Loucy (cell line): Measurements from ENCODE around the gene ASIC2.

Experiments used
- EZH2phosphoT487 ChIP-seq: fragments of 200-600 bp; IDR thresholded peaks from 2 replicates; pipeline ENCODE4 v1.6.1; 2018; ENCODE audit warnings: antibody characterized with exemption, mild to moderate bottlenecking, moderate library complexity, borderline replicate concordance
- TF ChIP-seq, protein P1 (sequence below): fragments of 200-600 bp; sonication (generic); conservative IDR thresholded peaks from 2 replicates; pipeline ENCODE4 v1.5.1; 2014; ENCODE audit warnings: mild to moderate bottlenecking, antibody characterized with exemption, low read length

DNA sequence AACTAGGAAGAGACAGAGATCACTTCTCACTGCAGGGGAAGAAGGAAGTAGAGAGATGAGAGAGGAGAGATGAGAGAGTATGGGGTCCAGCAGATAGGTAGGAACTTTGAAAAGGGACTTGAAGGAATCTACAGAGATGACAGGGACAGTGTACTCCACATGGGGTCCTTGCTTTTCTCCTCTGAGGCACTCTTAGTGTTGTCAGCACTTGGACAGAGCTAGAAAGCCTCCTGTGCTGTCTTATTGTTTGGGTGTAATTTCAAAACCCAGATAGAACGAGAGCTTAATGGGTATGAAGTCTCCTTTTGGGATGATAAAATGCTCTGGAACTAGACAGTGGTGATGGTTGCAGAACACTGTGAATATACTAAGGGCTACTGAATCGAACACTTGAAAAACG, 65.2 kb downstream of the ASIC2 start:
- TF ChIP-seq, protein P1, sequence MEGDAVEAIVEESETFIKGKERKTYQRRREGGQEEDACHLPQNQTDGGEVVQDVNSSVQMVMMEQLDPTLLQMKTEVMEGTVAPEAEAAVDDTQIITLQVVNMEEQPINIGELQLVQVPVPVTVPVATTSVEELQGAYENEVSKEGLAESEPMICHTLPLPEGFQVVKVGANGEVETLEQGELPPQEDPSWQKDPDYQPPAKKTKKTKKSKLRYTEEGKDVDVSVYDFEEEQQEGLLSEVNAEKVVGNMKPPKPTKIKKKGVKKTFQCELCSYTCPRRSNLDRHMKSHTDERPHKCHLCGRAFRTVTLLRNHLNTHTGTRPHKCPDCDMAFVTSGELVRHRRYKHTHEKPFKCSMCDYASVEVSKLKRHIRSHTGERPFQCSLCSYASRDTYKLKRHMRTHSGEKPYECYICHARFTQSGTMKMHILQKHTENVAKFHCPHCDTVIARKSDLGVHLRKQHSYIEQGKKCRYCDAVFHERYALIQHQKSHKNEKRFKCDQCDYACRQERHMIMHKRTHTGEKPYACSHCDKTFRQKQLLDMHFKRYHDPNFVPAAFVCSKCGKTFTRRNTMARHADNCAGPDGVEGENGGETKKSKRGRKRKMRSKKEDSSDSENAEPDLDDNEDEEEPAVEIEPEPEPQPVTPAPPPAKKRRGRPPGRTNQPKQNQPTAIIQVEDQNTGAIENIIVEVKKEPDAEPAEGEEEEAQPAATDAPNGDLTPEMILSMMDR, result no peak
- TF ChIP-seq EZH2phosphoT487, result no peak
